Smooth muscle cell (in vitro differentiated cells): ENCODE results near the gene LINGO3. TPM values are rescaled to one million over a fixed set of nuclear protein-coding genes. Genes with fewer than 3 reads are reported as not detected.

Source experiments
- DNase-seq: peaks from one replicate; lab custom pipeline; 2025; ENCODE audit not compliant: unreplicated experiment; lab: John Stamatoyannopoulos, UW
- H2AFZ ChIP-seq: fragments of 200-600 bp; sonication (generic); 2 replicates; pipeline ENCODE4 v1.6.0; 2016; ENCODE audit warnings: antibody characterized with exemption, low read depth, mild to moderate bottlenecking
- H3F3A ChIP-seq: fragments of 200-600 bp; sonication (generic); 2 replicates; pipeline ENCODE4 v1.6.0; 2017; ENCODE audit warnings: antibody characterized with exemption, low read depth
- H3K27ac ChIP-seq: fragments of 200-600 bp; sonication (generic); 2 replicates; pipeline ENCODE4 v1.5.1; 2016; ENCODE audit warnings: low read depth, mild to moderate bottlenecking
- H3K27me3 ChIP-seq: fragments of 200-600 bp; sonication (generic); 2 replicates; pipeline ENCODE4 v1.6.1; 2016; ENCODE audit warnings: low read depth, mild to moderate bottlenecking
- H3K36me3 ChIP-seq: fragments of 200-600 bp; sonication (generic); 2 replicates; pipeline ENCODE4 v1.5.1; 2016; ENCODE audit warnings: low read depth
- H3K4me1 ChIP-seq: fragments of 200-600 bp; sonication (generic); 2 replicates; pipeline ENCODE4 v1.5.1; 2016; ENCODE audit warnings: low read depth
- H3K4me2 ChIP-seq: fragments of 200-600 bp; sonication (generic); 2 replicates; pipeline ENCODE4 v1.6.0; 2016; ENCODE audit warnings: mild to moderate bottlenecking
- H3K4me3 ChIP-seq: fragments of 200-600 bp; sonication (generic); 2 replicates; pipeline ENCODE4 v1.5.1; 2016; ENCODE audit warnings: mild to moderate bottlenecking
- H3K79me2 ChIP-seq: fragments of 200-600 bp; sonication (generic); 2 replicates; pipeline ENCODE4 v1.6.0; 2016; ENCODE audit warnings: low read depth, mild to moderate bottlenecking
- H3K9ac ChIP-seq: fragments of 200-600 bp; sonication (generic); 2 replicates; pipeline ENCODE4 v1.6.0; 2016; ENCODE audit warnings: low read depth
- H3K9me3 ChIP-seq: fragments of 200-600 bp; sonication (generic); replicated peaks from 2 replicates; pipeline ENCODE4 v1.5.1; 2016; ENCODE audit warnings: low read depth
- H4K20me1 ChIP-seq: fragments of 200-600 bp; sonication (generic); 2 replicates; pipeline ENCODE4 v1.6.0; 2016; ENCODE audit warnings: low read depth
- WGBS: methylation state at CpG from one replicate; pipeline ENCODE4 v1.1.7; 2016; ENCODE audit warnings: low lambda C conversion rate; 5-methylcytosine and 5-hydroxymethylcytosine counted together
- polyA plus RNA-seq: library from polyadenylated mRNA; unstranded; fragments of >200 nt; fragmentation: Nextera tagmentation; extraction: Ambion mirVana; gene quantifications from 2 replicates; pipeline ENCODE4 v1.2.1, GENCODE V29; 2016
- total RNA-seq: library from RNA; depleted of rRNA; stranded (reverse); fragments of >200 nt; gene quantifications from 2 replicates; pipeline ENCODE4 v1.2.3, GENCODE V29; 2014
- TF ChIP-seq, protein P1 (sequence below): fragments of 200-600 bp; sonication (generic); IDR thresholded peaks from 2 replicates; pipeline ENCODE4 v1.5.1; 2017; ENCODE audit warnings: borderline replicate concordance, mild to moderate bottlenecking, antibody characterized with exemption; ENCODE audit not compliant: insufficient read depth, poor library complexity, severe bottlenecking

LINGO3 gene
- total and polyA plus RNA-seq, 2 experiments from 2014 or later, result 0.31 TPM; not detected in 1

DNA sequence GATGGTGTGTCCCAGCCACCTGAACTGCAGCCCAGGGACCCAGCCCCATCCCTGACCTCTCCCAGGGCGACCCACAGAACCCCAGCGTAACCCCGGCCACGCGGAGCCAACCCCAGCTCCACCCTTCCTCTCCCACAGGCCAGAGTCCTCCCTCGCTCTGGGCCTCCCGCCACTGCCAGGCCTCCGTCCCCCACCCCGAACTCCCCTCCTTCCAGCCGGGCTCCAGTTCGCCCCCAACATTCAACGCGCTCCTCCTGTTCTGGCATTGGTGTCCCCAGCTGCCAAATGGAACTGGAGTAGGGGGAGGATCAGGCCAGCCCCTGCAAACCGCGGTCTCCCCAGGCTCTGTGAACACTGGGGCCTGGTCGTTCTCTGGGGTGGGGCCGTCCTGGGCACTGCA lies 7.4 kb downstream of the LINGO3 start:
- H2AFZ ChIP-seq, result no peak overlapping the region
- H3K27me3 ChIP-seq, result no peaks in the 10 kb centered on the region
- no peak overlapping the region for H3K4me2 ChIP-seq
- no peak overlapping the region for H3K9ac ChIP-seq
- no peak overlapping the region for H3K4me3 ChIP-seq
- H3K79me2 ChIP-seq, result no peaks in the 10 kb centered on the region
- no peaks in the 10 kb centered on the region for H3K9me3 ChIP-seq
- TF ChIP-seq, protein P1, sequence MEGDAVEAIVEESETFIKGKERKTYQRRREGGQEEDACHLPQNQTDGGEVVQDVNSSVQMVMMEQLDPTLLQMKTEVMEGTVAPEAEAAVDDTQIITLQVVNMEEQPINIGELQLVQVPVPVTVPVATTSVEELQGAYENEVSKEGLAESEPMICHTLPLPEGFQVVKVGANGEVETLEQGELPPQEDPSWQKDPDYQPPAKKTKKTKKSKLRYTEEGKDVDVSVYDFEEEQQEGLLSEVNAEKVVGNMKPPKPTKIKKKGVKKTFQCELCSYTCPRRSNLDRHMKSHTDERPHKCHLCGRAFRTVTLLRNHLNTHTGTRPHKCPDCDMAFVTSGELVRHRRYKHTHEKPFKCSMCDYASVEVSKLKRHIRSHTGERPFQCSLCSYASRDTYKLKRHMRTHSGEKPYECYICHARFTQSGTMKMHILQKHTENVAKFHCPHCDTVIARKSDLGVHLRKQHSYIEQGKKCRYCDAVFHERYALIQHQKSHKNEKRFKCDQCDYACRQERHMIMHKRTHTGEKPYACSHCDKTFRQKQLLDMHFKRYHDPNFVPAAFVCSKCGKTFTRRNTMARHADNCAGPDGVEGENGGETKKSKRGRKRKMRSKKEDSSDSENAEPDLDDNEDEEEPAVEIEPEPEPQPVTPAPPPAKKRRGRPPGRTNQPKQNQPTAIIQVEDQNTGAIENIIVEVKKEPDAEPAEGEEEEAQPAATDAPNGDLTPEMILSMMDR, result no peak
- 97% methylated on average over 9 of the region's 17 CpGs for WGBS
- no peak overlapping the region for H3K27ac ChIP-seq
- no peaks in the 10 kb centered on the region for H3K4me1 ChIP-seq
- H4K20me1 ChIP-seq, result no peaks in the 10 kb centered on the region
- no peak for DNase-seq
- no peaks in the 10 kb centered on the region for H3F3A ChIP-seq
- no peaks in the 10 kb centered on the region for H3K36me3 ChIP-seq

DNA sequence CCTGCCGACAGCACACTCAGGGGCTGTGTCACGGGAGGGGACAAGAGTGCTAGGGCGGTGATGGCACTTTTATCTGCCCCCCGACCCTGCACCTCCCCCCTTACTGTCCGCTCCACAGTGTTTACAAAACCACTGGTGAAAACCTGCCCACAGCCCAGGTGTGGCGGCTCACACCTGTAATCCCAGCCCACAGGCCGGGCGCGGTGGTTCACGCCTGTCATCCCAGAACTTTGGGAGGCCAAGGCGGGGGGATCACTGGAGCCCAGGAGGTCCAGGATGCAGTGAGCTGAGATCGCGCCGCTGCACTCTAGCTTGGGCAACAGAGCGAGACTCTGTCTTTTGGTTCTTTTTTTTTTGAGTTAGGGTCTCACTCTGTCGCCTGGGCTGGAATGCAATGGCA lies 11.8 kb downstream of the LINGO3 start:
- no peak overlapping the region for H3K4me2 ChIP-seq
- no peak overlapping the region for H3K9ac ChIP-seq
- no peak overlapping the region for H3K27ac ChIP-seq
- H3F3A ChIP-seq, result no peaks in the 10 kb centered on the region
- peaks cover 30% of the 10 kb centered on the region for H3K27me3 ChIP-seq
- no peaks in the 10 kb centered on the region for H3K9me3 ChIP-seq
- 95% methylated on average over 16 of the region's 16 CpGs for WGBS
- TF ChIP-seq, protein P1, result no peak
- H4K20me1 ChIP-seq, result peaks cover 9% of the 10 kb centered on the region
- no peak overlapping the region for H2AFZ ChIP-seq
- no peak for DNase-seq
- H3K4me3 ChIP-seq, result no peak overlapping the region
- no peaks in the 10 kb centered on the region for H3K36me3 ChIP-seq
- H3K79me2 ChIP-seq, result no peaks in the 10 kb centered on the region
- H3K4me1 ChIP-seq, result peaks cover 2% of the 10 kb centered on the region

DNA sequence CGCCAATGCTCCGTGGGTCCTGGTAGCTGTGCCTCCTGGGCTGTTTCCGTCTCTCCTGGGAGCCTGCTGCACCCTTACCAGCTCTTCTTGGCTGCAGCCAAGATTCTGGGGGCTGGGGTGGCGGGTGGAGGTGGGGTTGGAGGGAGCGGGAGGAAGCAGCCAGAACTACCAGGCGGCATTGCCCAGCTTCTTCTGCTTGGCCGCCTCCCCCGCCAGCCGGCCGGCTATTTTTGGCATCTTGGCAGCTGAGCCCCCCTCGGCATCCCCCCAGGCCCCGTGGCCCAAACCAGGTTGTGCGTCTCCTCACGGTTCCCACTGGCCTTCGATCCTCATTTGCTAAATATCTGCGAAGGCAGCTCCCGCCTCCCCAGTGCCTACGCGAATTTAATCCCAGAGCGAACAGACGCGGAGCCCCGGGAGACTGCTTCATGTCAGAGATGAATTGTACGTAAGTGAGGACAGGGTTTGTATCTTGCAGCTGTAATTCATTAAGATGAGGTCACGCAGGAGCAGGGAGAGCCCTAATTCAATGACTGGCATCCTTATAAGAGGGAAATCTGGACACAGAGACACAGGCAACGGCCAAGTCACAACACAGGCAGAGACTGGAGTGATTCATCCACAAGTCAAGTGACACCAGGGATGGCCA lies 13.1 kb downstream of the LINGO3 start:
- peaks cover 10% of the 10 kb centered on the region for H3K4me1 ChIP-seq
- H3K36me3 ChIP-seq, result no peaks in the 10 kb centered on the region
- no peaks in the 10 kb centered on the region for H3K9me3 ChIP-seq
- no peak overlapping the region for H2AFZ ChIP-seq
- peak overlapping the region; percentile 77 for H3K4me2 ChIP-seq
- peak; percentile 35 for DNase-seq
- TF ChIP-seq, protein P1, result no peak
- no peaks in the 10 kb centered on the region for H3F3A ChIP-seq
- H3K27me3 ChIP-seq, result peaks cover 44% of the 10 kb centered on the region
- H4K20me1 ChIP-seq, result peaks cover 22% of the 10 kb centered on the region
- peak overlapping the region; percentile 1 for H3K4me3 ChIP-seq
- 29% methylated on average over 21 of the region's 26 CpGs for WGBS
- no peak overlapping the region for H3K9ac ChIP-seq
- H3K79me2 ChIP-seq, result no peaks in the 10 kb centered on the region
- H3K27ac ChIP-seq, result no peak overlapping the region

DNA sequence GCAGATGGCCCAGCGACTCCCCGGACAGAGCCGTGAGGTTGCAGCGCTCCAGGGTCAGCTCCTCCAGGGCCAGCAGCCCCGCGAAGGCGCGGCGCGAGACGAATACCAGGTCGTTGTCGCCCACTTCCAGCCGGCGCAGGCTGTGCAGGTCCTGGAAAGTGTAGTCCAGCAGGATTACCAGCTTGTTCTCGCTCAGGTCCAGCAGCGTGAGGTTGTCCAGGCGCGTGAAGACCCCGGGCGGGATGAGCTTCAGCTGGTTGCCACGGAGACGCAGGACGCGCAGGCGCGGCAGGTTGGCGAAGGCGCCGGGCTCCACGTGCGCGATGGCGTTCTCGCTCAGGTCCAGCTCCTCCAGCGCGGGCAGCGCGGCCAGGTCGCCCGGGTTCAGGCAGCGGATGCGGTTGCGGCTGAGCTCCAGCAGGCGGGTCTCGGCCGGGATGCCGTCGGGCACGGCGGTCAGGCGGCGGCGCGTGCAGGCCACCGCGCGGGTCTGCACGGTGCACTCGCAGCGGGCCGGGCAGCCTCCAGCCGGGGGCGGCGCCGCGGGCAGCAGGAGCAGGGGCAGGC lies 16.7 kb downstream of the LINGO3 start:
- no peak overlapping the region for H2AFZ ChIP-seq
- 2% methylated on average over 66 of the region's 67 CpGs for WGBS
- H3K27me3 ChIP-seq, result peaks cover 77% of the 10 kb centered on the region

More for the DNA sequence above, 16.7 kb downstream of the LINGO3 start:
- Histone ChIP-seq H3K4me1 (peaks cover 10% of the 10 kb centered on the region), H3K36me3 (no peaks in the 10 kb centered on the region), H3K79me2 (no peaks in the 10 kb centered on the region), H3K9ac (no peak overlapping the region), H3K27ac (no peak overlapping the region), H3K9me3 (no peaks in the 10 kb centered on the region), H3K4me2 (peak overlapping the region; percentile 82), H3K4me3 (peak overlapping the region; percentile 31), H4K20me1 (peaks cover 51% of the 10 kb centered on the region), H3F3A (no peaks in the 10 kb centered on the region)
- TF ChIP-seq, protein P1, result no peak
- no peak for DNase-seq
